IPS DF 4.7 (cell line): ENCODE data around the gene ATP6V1C2.
"Not testable (repeated sequence)": the region's sequence is repeated elsewhere in the genome, so short reads cannot be mapped to it uniquely, and the experiment has no call there.

Experiments
- DNase-seq: peaks from one replicate; pipeline ENCODE4 v3.0.0-alpha.2; 2013; ENCODE audit warnings: low spot score; ENCODE audit errors: extremely low read depth

ATP6V1C2 gene

GRCh38 chr2:10785260-10785659 is 63.8 kb downstream of the ATP6V1C2 start:
- no peak for DNase-seq

GRCh38 chr2:10786240-10786982 is 65.0 kb downstream of the ATP6V1C2 start:
- DNase-seq, result no peak

GRCh38 chr2:10787176-10787968 is 65.9 kb downstream of the ATP6V1C2 start:
- no peak for DNase-seq

- DNase-seq, result no peak
Measured at GRCh38 chr2:10788855-10789254, 67.4 kb downstream of the ATP6V1C2 start.

GRCh38 chr2:10790228-10790973 is 69.0 kb downstream of the ATP6V1C2 start:
- no peak for DNase-seq

GRCh38 chr2:10792001-10792634 is 70.7 kb downstream of the ATP6V1C2 start:
- no peak for DNase-seq

GRCh38 chr2:10792660-10793400 is 71.4 kb downstream of the ATP6V1C2 start:
- DNase-seq, result no peak

- no peak for DNase-seq
Measured at GRCh38 chr2:10793816-10794215, 72.4 kb downstream of the ATP6V1C2 start.

- no peak for DNase-seq
Measured at GRCh38 chr2:10794876-10795275, 73.4 kb downstream of the ATP6V1C2 start.

GRCh38 chr2:10795508-10796046 is 74.1 kb downstream of the ATP6V1C2 start:
- no peak for DNase-seq

GRCh38 chr2:10796703-10797102 is 75.3 kb downstream of the ATP6V1C2 start:
- no peak for DNase-seq

GRCh38 chr2:10798783-10799182 is 77.4 kb downstream of the ATP6V1C2 start:
- DNase-seq, result no peak

GRCh38 chr2:10800163-10800562 is 78.7 kb downstream of the ATP6V1C2 start:
- DNase-seq, result no peak

GRCh38 chr2:10802657-10803056 is 81.2 kb downstream of the ATP6V1C2 start:
- DNase-seq, result no peak

- DNase-seq, result not testable (repeated sequence)
Measured at GRCh38 chr2:10805990-10806389, 84.6 kb downstream of the ATP6V1C2 start.

- no peak for DNase-seq
Measured at GRCh38 chr2:10806543-10806942, 85.1 kb downstream of the ATP6V1C2 start.

GRCh38 chr2:10810202-10811161 is 89.1 kb downstream of the ATP6V1C2 start:
- no peak for DNase-seq

GRCh38 chr2:10811517-10811916 is 90.1 kb downstream of the ATP6V1C2 start:
- no peak for DNase-seq
